Stimulated activated CD8-positive, alpha-beta memory T cell treated with anti-CD3 and anti-CD28 coated beads, Interleukin-15, amount 100 ng/mL, for 1 hour (primary cell): ENCODE results near the gene PODNL1.
"Not testable (repeated sequence)": the region's sequence is repeated elsewhere in the genome, so short reads cannot be mapped to it uniquely, and the experiment has no call there.

Experiments
- DNase-seq: peaks from one replicate; pipeline ENCODE4 v3.0.0-alpha.2; 2020; ENCODE audit warnings: low read depth

Gene PODNL1

DNA sequence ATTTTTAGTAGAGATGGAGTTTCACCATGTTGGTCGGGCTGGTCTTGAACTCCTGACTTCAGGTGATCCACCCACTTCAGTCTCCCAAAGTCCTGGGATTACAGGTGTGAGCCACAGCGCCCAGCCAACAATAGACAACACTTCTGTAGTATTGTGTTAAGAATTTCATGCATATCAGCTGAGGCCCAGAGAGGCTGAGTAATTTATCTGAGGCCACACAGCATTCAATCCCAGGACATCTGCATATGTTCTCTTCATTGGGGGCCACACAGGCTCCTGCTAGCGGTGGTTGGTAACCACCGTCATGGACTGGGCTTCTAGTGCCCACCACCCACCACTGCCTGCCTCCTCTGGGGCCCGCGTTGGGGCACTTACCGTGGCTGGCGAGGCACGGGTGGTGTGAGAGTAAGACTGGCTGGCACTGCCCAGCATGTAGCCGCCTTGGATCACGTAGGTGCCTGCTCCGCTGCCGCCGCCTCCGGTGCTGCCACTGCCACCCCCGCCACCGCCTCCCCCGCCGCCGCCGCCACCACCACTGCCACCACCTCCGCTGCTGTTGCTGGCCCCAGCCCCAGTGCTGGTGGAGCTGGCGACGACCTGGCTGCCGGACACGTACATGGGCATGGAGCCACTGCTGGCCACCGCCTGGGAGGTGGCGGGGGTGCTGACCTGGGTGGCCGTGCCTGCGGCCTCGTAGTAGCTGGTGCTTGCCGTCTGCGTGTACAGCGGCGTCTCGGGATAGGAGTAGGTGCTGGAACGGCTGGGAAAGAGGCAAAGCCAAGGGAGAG, 34.3 kb upstream of the PODNL1 start:
- no peak for DNase-seq

DNA sequence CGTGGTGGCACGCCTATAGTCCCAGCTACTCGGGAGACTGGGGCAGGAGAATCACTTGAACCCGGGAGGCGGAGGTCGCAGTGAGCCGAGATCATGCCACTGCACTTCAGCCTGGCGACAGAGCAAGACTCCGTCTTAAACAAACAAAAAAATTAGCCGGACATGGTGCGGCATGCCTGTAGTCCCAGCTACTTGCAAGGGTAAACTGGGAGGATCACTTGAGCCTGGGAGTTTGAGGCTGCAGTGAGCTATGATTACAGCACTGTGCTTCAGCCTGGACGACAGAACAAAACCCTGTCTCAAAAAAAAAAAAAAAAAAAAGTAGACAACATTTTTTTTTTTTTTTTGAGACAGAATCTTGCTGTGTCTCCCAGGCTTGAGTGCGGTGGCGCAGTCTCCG, 33.7 kb upstream of the PODNL1 start:
- not testable (repeated sequence) for DNase-seq

DNA sequence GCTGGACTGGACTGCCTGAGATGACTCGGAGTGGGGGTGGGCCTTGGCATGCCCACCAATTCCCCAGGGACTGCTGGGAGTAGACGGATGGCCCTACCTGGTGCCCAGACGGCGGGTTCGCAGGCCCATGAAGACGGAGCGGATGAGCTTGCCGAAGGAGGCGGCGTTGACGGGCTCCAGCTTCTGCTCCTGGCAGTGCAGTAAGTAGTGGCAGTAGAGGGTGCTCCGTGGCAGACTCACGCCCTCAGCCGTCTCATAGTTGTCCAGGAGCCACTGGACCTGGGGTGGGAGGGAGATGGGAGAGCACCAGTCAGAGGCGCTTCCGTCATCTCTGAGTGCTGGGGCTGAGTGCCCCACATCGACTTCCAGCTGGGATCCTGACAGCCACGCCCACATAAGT, 31.7 kb upstream of the PODNL1 start:
- DNase-seq, result no peak

DNA sequence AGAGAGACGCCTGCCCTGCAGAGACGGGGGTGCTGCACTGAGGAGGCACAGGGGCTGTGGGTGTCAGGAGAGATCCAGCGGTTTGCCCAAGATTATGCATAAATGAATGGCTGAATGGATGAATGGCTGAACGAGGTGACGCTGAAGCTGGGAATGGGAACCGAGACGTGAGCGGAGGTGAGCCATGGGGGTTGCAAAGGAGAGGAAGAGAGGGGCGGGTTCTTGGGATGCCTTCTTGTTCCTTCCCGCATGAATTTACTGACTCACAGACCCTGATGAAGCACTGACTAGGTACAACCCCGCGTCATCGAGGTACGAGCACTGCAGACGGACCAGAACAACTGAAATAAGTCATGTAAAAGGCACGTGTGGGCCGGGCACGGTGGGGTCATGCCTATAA, 30.8 kb upstream of the PODNL1 start:
- no peak for DNase-seq

DNA sequence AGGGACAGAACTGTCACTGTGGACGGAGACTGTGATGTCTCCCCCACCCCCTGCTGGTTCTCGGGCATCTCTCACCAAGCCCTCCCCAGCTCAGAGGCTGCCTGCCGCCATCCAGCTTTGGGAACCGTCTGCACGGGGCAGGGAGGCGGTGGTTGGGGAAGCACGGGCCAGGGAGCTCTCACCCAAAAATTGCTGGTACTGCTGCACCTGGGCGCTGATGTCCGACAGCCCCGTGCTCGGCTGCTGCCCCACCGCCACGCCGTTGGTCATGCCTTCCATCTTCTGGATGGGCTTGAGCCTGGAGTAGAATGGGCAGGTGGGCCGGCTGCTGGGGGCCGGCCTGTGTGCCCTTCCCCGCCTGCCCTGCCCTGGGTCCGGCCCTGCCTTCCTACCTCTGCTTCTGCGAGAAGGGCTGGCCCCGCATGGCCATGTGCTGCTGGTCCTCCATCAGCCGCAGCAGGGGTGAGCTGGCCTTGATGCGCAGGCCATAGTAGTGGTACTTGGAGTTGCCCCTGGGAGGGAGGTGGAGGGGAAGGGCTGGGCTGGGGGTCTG, 30.2 kb upstream of the PODNL1 start:
- no peak for DNase-seq

DNA sequence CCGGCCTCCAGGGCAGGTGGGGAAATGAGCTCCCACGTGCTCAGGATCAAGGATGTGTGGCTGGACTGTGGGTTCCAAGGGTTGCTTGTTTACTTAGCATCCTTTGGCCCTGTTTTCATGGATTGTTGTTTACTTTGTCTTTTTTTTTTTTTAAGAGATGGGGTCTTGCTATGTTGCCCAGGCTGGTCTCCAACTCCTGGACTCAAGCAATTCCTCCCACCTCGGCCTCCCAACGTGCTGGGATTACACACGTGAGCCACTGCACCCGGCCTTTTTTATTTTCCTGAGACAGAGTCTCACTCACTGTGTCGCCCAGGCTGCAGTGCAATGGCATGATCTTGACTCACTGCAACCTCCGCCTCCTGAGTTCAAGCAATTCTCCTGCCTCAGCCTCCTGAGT, 29.0 kb upstream of the PODNL1 start:
- DNase-seq, result not testable (repeated sequence)

DNA sequence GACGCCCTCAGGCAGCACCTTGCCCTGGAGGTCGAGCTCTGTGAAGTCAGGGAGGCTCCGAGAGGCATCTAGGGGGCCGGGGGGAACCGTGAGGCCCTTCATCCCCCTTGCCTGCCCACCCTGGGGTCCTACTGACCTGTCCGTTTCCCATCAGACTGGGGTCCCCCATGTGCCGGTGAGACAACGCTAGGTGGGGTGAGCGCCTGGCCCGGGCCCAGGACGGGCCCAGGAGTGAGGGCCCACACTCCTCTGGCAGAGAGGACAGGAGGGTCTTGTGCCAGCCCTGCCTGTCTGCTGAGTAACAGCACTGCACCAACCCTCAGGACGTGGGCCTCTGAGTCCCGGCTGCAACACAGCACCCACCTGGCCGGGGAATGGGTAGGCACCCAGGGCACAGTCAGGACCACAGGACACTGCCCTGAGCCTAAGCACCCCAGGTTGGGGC, 28.5 kb upstream of the PODNL1 start:
- DNase-seq, result no peak

DNA sequence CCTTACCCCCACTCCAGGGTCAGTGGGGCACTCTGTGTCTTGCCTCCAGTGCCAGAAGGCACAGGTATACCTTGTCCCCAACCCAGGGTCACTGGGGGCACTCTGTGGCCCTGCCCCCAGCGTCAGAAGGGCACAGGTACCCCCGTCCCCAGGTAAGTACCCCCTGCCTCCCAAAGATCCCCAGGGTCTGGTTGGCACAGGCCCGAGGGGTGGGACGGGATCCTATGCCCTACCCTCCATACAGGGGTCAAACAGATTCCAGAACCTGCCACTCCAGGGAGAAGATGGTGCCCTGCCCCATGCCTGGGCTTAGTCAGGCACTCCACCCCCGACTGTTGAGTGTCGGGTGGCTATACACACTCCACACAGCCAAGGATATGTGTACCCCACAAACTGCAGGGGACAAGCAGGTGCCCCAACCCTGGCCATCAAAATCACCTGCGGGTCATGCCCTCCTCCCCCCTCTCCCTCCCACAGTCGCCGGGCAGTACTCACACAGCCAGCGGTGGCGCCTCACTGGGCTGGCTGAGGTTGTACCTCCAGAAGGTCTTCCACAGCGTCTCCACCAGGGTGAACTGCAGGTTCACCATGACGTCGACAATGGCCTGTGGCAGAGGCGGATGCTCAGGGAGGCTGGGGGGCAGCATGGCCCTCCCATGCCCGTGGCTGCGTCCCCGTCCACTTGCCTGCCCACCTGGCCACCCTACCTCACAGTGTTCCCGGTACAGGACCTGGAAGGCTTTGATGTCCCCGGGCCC, 27.9 kb upstream of the PODNL1 start:
- DNase-seq, result no peak

DNA sequence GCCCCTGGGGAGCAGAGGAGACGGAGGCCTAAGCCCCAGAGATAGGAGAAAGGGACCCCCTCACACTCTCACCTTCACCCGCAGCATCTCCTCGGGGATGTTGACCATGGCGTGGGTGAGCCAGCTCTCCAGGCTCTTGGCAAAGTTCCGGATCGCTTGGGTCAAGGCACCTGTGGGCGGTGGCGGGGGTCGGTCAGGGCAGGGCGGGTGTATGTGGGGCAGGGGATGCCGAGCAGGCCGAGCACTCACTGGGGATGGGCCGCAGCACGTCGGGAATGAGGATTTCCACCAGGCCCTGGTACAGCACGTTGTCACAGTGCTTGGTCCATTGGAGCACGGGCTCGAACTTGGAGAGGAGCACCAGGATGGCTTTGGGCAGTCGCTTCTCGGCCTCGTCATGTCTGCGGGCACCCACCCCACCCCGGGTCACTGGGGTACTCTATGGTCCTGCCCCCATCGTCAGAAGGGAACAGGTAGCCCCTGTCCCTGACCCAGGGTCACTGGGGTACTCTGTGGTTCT, 27.2 kb upstream of the PODNL1 start:
- no peak for DNase-seq

DNA sequence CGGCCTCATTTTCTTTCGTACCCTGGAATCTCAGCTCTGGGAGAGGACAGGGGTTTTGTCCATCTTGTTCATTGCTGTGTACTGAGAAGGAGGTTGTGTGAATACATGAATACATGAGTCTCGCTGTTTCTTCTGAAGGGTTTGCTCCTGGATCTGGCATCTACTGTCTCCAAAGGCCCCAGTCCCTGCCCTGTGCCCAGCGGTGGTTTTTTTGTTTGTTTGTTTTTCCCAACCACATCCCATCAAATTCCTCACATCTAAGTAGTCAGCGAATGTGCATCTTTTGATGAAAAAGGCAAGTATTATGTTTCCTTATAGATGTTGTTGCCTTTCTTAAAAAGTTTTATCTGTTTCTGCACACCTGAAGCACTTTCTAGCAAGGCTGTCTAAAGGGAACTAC, 26.6 kb upstream of the PODNL1 start:
- no peak for DNase-seq

DNA sequence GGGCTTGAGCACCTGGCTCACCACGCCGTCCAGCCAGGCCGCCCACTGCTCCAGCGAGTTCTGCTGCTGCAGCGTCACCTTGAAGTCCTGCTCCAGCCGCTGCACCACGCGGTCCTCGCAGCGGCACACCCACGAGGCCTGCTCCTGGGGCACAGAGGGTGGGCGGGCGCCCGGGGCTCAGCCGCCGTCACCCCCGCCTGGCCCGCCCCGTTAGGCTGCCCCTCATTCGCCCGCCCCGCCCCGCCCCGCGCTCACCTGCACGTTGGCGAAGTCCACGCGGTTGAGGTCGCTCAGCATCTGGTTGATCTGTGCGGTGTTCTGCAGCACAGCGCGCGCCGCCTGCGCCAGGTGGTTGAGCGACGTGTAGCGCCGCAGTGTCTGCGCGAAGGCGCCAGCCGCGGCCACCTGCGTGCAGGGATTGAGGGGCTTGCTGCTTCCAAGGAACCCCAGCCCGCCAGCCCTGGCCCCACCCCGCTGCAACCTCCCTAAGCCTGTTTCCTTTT, 25.4 kb upstream of the PODNL1 start:
- DNase-seq, result no peak

DNA sequence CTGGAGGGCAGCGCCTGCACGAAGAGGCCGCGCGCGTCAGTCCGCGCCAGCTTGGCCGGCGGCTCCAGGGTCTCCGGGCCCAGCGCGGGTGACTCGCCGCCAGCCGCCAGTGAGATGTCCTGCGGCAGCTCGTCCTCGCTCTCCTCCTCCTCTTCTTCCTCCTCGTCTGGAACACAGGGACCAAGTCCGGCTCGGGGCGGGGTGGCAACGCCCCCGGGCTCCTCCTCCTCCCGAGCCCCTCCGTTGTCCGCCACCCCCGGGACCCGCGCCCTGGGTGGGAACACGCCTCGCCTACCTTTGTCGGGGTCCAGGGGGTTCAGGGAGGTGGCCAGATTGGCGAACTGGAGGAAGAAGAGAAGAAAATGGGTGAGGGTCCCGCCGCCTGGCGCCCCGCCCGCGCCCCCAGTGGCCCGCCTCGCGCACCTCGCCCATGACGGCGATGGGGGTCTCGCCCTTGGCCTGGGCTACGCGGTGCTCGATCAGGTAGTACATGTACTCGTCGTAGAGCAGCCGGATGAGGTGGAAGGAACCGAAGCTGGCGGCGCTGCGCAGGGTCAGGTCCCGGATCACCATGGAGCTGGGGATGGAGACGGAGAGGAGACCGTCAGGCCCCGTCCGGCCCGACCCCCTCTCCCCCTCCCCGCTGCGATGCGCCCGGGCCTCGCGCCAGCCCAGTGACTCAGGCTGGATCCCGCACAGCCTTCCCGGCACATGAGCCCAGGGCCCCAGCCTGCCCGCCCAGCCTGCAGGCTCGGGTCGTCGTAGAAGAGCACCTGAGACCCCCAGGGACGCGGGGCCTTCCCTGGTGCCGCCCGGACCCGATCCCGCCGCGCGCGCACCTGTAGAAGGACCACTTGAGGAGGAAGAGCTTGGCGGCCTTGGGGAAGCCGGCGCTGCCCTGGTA, 24.7 kb upstream of the PODNL1 start:
- DNase-seq, result no peak

DNA sequence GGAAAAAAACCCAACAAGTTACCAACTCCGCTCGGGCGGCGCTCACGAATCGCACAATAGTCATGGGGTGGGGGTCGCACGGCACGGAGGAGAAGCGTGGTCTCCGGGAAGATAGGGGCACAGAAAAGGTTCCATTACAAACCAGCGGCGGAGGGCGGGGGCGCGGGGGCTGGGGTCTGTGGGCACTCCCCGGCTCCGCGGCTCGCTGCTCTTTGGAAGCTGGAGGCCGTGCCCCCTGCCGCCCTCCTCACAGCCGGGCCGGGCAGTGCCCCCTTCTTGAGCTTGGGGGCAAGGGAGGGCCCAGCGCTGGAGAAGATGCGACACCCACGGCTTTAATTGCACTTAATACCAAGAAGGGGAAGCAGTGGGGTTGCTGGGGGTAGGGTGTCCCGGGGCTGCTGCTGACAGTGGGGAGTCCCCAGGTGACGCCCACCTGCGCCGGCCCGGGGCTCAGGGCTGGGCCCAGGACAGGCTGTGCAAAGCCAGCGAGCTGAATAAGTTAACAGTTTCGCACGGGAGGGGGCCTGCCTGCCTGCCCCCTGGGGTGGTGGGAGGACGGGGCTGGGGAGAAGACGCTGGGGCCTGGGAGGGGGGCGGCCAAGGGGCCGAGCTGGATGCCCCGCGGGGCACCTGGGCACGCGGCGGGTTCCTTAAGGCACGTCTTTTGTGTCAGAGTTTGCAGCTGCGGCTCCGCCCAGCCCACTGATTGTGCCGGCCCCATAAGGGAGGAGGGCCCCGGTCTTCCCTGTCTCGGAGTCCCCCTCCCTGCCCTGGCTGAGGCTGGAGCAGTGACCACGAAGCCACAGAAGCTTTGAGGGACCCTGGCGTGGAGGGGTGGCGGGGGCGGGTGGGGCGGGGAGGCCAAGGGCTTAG, 23.8 kb upstream of the PODNL1 start:
- no peak for DNase-seq

DNA sequence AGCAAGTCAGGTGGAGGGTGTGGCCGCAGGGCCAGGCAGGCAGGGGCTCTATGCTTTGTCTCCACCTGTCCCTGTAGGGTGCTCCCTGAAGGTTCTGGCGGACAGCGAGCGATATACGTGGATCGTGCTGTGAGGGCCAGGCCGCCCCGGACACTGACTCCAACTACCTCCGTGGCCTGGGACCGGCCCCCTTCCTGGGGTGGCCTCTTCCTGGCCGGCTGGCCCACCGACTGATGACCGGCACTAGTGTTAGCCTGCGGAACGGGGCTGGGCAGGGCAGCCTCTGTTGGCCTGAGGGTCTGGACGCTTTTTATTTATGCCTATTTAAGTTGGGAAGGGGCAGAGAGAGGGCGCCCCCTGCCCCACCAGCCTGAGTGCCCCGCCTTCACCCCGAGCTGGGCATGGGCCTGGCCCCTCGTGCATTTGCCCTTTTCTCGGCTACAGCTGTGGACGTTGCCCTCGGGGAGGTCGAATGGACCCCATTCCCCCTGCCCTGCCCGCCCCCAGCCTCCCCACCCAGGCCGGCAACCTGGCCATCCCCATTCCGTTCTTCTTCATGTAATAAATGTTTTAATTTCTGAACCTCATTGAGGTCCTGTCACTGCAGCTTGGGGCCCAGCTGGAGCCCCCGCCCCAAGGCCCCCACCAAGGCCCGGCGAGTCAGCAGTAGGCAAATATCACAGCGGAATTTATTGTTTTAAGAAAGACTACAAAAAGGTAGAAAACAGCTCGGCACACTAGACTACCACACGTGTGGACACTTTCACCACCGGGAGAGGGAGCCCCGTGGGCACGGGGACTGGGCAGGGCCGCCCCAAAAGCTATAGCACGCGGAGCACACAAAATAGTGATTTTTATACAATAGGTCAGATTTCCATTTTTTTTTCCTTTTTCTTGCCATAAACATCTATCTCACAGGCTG, 22.9 kb upstream of the PODNL1 start:
- DNase-seq, result no peak

DNA sequence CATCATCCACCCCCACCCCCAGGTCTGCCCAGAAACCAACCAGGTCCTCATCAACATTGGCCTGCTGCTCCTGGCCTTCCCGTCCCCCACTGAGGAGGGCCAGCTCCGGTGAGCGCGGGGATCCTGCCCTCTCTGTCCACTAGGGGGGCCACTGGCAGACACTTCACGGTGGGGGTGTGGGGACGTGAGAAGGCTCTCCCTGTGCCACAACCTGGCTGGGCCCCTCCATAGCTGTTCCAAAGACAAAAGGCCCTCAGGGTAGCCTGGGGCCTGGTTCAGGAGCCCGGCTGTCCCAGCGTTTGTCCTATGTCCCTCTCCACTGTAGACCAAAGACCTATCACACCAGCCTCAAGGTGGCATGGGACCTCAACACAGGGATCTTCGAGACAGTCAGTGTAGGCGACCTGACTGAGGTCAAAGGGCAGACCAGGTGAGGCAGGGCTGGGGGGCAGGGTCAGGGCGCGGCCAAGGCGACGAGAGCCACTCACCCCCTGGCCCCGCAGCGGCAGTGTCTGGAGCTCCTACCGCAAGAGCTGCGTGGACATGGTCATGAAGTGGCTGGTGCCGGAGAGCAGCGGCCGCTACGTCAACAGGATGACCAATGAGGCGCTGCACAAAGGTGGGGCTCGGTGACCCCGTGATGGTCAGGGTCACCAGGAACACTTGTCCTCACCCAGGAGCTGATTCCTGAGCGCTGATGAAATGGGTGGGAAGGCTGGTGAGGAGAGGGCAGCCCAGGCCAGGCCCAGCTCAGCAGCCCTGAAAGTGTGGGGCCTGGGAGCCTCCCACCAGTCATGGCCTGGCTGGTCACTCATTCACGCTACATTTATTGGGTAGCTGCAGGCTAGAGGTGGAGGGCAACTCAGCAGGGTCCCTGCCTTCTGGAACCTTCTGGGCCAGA, 22.0 kb upstream of the PODNL1 start:
- DNase-seq, result no peak

DNA sequence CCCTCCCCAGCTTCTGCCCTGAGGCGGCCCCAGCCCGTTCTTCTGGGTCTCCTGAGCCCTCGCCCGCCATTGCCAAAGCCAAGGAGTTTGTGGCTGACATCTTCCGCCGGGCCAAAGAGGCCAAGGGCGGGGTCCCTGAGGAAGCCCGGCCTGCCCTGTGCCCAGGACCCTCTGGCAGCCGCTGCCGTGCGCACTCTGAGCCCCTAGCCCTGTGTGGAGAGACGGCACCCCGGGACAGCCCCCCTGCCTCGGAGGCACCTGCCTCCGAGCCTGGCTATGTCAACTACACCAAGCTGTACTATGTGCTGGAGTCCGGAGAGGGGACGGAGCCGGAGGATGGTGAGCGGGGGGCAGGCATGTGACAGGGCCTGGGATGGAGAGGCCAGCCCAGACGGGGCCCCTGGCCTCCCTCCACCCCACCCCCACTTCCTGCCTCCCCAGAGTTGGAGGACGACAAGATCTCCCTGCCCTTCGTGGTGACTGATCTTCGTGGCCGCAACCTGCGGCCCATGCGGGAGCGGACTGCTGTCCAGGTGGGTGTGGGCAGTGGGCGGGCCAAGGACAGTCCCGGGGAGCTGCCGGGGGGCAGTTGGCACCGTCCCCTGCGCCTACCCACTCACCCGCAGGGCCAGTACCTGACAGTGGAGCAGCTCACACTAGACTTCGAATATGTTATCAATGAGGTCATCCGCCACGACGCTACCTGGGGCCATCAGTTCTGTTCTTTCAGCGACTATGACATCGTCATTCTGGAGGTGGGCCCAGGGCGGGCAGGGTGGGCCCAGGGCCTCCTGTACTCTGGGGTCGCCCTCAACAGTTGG, 21.1 kb upstream of the PODNL1 start:
- no peak for DNase-seq

DNA sequence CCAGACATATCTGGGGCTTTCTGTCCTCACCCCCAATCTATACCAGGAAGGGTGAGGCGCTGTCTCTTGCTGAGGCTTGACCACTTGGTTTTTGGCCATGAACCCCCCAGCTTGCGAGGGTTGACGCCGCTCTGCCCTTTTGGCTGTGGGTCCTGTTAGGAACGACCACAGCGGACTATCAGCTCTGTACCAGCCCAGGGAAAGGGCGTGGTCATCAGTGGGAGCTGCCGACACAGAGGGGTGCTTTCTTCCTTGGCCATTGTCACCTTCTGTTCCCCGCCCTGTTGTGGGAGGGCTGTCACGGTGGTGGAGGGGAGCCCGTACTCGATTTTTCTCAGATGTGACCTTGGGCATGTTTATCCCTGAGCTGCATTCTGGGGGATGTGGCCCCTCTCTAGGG, 19.8 kb upstream of the PODNL1 start:
- no peak for DNase-seq

DNA sequence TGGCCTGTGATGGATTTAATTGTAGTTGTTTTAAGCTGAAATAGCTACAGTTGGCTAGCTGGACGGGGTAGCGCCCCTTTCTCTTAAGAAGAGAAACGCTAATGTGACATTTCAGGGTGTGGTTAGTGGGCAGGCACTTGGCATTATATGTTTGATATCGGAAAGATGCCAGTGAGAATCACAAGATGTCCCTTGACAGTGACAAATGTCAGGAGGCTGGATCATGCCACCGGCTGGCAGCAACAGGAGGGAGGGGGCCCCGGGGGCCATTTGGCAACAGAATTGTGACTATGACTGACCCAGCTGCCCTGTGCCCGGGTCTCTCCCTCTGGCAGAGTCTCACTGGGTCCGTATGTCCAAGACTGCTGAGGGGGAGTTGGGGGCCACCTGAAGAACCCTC, 18.8 kb upstream of the PODNL1 start:
- no peak for DNase-seq
